GM19099 (cell line): ENCODE data around the gene DUSP15.

Source experiments
- POLR2A ChIP-seq: IDR thresholded peaks from 3 replicates; pipeline ENCODE4 v1.6.1; 2011; ENCODE audit warnings: low read depth; ENCODE audit not compliant: insufficient read length; ENCODE audit errors: extremely low read depth

Gene DUSP15

DNA sequence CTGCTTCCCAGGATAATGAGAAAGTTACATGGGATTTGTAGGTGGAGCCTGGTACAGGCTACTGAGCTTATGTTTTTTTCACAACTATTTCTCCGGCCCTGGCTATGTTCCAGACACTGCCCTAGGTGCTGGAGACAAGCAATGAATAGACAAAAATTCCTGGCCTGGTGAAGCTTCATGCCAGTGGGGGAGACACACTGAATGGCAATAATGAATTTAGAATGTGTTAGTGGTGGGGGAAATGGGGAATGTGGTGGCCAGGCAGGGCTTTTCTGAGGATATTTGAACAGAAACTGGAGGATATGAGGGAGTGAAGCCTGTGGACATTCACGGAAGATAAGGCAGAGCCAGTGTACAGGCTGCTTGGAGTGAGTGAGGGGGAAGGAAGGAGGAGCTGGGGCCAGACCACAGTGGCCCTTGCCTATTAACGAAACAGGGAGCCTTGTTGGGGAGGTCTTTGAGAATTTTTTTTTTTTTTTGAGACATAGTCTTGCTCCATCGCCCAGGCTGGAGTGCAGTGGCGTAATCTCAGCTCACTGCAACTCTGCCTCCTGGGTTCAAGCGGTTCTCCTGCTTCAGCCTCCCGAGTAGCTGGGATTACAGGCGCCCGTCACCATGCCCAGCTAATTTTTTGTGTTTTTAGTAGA is 31.6 kb downstream of the DUSP15 start:
- no peak for TF ChIP-seq POLR2A

DNA sequence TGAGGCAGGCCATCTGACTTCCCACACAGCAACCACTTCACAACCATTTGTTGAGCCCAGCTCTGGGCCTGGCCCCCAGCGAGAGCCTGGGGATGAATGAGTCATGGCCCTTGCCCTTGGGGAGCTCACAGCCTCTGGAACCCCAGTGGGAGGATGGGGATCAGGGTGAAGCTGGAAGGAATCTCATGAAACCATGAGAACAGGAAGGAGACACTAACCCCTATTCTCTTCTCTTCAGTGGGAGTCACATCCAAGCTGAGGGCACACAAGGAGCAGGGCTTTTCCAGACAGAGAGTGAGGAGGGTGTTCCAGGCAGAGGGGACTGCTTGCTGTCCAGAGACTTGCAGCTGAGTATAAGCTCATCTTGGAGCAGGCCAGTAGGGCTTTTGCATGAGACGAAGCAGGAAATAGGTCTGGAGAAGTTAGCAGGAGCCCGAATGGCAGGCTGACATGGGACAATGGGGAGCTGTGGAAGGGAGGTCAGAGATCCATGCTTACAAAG is 32.4 kb downstream of the DUSP15 start:
- no peak for TF ChIP-seq POLR2A

DNA sequence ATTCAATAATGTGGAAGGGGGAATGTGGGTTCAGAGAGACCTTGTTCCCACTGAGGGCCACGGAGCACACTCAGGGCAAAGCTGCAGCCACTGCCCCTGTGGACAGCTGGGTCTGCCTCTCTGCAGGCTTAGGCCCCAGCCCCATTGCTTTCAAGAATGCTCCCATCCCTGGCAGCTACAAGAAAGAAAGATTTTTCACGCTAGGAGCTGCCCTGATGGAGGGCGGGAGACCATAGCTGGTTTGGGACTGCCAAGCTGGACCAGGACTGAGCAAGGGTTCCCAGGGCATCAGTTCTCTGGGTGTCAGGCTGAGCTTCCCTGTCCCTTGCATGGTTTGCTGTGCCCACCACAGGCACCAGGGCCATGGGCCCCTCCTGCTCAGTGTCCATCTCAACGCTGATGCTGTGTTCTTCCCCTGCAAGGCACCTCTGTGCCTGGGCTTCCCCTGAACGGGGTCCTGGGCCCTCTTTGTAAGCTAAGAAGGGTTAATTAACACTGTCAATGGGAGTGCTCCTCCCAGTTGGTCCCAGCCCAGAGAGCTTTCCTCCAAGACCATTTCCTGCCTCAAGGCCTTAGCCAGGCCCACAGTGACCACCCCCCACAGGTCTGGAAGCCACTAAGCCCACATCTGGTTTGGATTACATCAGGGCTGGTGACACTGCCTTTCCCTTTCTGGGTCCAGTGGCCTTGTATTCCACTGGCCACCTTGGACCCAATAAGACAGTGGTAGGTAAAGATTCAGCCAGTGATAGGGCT is 33.3 kb downstream of the DUSP15 start:
- TF ChIP-seq POLR2A: no peak

DNA sequence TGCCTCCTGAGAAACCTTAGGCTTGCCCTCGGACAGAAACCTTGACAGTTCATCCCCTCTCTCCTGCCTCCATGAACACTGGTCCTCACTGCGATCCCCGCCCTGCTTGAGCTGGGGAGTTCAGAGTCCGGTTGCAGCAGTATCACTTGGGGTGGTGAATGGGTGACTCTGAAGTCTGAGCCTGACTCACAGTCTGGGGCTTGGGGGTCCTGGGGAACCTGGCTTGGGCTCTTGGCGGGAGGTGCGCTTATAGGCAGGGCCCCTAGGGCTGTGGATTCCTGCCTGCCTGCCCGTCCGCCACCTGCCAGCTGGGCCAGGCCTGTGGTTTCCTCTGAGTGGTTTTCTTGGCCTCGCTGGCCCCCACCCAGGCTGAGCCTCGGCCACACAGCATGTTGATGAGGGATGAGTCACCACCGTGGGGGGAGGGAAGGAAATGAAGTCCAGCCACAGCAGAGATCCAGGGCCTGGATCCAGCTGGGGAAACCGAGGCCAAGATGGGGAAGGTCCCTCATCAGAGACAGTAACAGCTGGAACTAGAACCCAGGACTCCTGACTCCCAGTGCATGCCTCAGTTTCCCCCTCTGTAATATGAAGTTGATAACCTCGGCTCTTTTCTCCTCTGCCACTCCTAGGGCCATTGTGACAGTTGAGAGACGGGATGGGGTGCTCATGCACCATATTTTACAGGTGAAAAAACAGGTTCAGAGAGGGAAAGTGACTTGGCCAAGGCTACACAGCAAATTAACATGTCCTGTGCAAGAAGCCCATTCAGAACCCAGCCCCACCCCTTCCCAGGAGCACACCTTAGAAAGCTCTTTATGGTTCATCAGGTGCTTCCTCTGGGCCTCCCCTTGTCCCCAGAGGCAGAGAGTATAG is 34.1 kb downstream of the DUSP15 start:
- no peak for TF ChIP-seq POLR2A

DNA sequence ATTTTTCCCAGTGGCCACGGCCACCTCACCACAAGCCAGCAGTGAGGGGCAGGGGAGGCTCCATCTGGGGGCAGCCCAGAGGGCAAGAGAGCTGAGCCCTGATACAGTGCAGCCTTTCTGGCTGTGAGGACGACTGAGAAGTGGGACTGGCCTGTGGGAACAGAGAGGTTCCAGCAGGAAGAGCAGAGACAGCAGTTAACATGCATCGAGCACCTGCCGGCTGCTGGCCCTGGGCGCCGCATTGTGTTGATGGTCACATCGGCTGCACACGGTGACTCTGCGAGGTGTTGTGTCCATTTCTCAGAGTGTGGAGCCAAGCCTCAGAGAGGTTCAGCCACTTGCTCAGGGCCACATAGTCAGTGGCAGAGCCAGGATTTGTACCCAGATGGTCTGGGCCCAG is 34.8 kb downstream of the DUSP15 start:
- TF ChIP-seq POLR2A: no peak

DNA sequence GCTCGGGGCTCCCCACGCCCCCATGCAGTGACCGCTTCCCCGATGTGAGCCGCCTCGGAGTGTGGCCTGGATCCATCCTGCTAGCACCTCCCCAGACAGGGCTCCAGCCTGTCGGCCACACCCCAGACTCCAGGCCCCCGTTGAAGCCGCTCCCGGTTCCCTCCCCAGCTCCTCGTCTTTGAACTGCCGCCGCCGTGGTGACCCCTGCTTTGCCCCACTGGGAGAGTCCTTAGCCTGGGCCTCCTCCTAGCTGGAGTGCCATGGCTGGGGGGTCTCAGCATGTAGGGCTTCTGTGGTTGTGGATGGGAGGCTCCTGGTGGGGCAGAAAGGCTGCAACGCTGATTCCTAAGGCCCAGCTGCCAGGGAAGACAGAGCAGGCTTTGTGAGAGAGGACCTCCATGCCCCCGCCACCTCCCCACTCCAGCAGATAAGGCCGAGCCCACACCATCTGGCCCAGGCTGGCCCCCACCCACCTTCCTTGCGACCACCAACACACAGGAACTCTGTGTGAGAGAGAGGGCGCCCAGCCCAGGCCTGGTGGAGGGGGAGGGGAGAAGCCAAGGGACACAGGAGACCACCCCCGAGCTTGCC is 36.3 kb downstream of the DUSP15 start:
- no peak for TF ChIP-seq POLR2A

DNA sequence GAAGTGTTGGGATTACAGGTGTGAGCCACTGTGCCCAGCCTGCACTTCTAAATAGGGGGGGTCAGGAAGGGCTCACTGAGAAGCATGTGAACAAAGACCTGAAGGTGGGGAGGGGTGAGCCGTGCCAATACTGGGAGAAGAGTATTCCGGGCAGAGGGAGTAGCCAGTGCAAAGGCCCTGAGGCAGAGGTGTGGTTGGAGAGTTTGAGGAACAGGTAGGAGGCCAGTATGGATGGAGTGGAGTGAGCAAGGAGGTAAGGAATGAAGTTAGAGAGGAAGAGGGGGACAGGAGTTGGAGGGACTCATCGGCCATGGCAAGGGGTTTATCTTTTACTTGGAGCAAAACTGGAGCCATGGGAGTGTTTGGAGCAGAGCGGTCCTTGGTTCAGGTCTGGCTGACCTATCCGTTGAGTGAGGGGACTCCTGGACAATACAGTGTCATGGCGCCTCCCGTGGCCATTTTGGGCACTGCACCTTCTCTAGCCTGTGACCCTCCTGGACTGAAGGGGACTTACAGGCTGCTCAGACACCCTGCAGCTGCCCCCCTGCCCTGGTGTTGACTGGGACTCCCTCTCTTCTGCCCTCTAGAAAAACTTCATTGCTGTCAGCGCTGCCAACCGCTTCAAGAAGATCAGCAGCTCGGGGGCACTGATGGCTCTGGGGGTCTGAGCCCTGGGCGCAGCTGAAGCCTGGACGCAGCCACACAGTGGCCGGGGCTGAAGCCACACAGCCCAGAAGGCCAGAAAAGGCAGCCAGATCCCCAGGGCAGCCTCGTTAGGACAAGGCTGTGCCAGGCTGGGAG is 37.0 kb downstream of the DUSP15 start:
- no peak for TF ChIP-seq POLR2A

DNA sequence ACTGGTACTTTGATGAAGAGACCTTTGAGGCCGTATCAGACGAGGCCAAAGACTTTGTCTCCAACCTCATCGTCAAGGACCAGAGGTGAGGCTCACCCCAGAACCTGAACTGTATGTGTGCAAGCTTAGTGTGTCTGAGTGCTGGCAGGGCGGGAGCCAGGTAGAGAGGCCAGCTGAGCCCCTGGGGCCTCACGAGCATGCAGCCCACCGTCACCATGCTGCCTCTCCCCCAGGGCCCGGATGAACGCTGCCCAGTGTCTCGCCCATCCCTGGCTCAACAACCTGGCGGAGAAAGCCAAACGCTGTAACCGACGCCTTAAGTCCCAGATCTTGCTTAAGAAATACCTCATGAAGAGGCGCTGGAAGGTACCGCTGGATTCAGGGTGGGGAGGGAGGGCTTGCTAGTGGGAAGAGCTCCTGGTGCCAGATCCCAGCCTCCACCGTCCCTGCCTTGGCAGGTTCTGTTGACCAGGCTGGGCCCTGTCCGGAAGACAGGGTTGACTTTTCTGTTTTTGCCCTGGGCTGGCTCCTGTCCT is 38.5 kb downstream of the DUSP15 start:
- no peak for TF ChIP-seq POLR2A

DNA sequence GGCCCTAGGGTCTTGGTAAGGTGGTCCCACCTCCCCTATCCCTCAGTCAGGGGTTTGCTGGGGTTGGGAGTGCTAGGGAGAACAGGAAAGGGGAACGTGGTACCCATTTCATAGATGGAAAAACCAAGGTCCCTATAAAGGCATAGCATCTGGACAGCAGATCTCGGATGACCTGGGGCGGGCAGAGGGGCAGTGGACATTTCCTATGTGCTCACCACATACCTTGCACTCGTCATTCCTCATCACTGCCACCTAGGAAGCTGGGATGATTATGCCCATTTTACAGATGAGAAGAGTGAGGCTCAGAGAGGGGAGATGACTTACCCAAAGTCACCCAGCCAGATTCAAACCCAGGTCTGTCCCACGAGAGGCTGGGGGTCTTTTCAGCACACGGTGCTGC is 39.1 kb downstream of the DUSP15 start:
- no peak for TF ChIP-seq POLR2A

DNA sequence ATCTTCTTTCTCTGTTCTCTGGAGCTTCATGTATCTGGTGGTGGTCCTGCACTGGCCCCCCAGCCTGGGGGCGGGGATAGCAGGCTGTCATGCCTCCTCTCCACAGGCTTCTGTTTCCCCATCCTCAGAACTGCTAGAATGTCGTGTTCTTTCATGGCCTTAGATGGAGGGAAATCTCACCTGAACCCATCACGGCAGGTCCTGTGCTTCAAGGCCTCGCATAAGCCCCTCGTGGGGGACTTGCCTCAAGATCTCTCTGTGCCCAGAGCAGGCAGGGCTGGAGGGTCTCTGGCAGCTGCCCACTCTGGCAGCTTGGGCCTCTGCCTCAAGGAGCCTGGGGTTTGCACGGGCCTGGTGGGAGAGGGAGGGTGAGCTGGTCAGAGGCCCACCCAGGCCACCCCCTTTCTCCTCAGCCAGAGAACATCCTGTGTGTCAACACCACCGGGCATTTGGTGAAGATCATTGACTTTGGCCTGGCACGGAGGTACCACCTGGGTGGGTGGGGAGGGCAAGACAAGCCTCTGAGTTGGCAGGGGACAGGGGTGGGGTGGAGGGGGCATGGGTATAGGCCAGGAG is 39.8 kb downstream of the DUSP15 start:
- TF ChIP-seq POLR2A: no peak

DNA sequence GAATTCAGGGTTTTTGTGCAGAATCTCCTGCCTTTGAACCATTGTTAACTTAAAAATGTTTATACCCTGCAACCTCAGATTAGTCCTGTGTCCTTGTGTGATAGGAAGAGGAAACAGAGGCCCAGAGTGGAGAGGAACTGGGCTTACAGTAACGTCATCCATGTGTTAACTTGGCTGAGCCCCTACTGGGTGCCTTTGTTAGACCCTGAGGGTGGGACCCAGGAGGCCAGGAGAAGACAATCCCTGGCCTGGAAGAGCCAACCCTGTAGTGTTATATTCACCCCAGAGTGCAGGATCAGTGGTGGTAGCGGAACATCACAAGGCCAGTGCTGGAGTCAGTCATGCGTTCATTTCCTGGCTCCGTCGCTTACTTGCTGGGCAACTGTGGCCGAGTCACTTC is 40.6 kb downstream of the DUSP15 start:
- no peak for TF ChIP-seq POLR2A

DNA sequence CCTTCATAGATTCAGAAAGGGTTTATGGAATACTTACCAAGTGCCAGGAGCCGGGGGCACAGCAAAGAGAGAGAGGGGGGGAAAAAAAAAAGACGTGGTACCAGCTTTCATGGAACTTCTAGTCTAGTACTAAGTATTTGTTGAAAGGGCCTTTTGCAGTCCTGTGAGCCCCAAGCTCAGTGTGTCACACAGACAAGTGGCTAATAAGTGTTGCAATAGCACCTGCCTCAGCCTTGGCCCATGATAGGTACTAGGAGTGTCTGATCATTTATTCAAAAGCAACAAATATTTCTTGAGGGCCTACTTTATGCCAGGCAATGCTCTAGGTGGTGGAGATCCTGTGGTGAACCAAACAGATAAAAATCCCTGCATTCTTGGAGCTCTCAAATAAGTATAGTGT is 43.3 kb downstream of the DUSP15 start:
- no peak for TF ChIP-seq POLR2A

DNA sequence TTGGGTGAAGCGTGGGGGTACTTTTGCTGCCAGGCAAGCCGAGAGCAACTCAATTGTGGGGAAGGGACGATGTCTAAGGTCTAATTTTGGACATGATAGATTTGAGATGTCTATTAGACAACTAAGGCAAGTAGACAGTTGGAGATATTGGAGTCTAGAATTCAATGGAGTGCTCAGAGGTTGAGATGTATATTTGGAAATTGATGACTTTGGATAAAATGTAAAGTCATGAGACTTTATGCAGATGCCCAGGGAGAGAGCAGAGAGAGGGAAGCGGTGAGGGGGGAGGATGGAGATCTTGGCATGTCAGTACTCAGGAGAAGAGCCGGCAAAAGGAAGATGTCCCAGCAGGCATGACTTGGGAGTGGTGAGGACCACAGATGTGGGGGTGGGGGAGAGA is 44.3 kb downstream of the DUSP15 start:
- TF ChIP-seq POLR2A: no peak
